Tibial nerve (tissue), 4 donors: Measurements from ENCODE around the gene REV3L. TPM values are rescaled to one million over a fixed set of nuclear protein-coding genes. Genes with fewer than 3 reads are reported as not detected.

Experiments used
- DNase-seq, 2 donors: peaks; one replicate each; pipeline ENCODE4 v3.0.0-alpha.2; 2019; ENCODE audit warnings: low spot score in 2 of 2
- H3K27ac ChIP-seq, 4 donors: fragments of 200-600 bp; sonication (generic) in 3 of 4; one replicate each; pipeline ENCODE4 v1.5.1; 2017 to 2019; ENCODE audit warnings: mild to moderate bottlenecking in 1 of 4
- H3K27me3 ChIP-seq, 2 donors: fragments of 200-600 bp; sonication (generic) in 1 of 2; one replicate each; pipeline versions ENCODE4 v1.5.1 to v1.6.0; 2017 to 2019
- H3K36me3 ChIP-seq, 3 donors: fragments of 200-600 bp; sonication (generic); one replicate each; pipeline ENCODE4 v1.5.1; 2018 to 2019
- H3K4me1 ChIP-seq, 4 donors: fragments of 200-600 bp; sonication (generic) in 3 of 4; one replicate each; pipeline ENCODE4 v1.5.1; 2017 to 2019
- H3K4me3 ChIP-seq, 4 donors: fragments of 200-600 bp; sonication (generic) in 3 of 4; one replicate each; pipeline ENCODE4 v1.5.1; 2017 to 2019; ENCODE audit warnings: mild to moderate bottlenecking in 1 of 4, moderate library complexity in 1 of 4
- H3K9me3 ChIP-seq, 4 donors: fragments of 200-600 bp; sonication (generic) in 3 of 4; one replicate each; pipeline ENCODE4 v1.5.1; 2017 to 2019
- EP300 ChIP-seq, 2 donors: sonication (generic); formaldehyde crosslinking; IDR thresholded peaks; one replicate each; pipeline ENCODE4 v1.6.1; 2017; ENCODE audit warnings: antibody characterized with exemption in 2 of 2, mild to moderate bottlenecking in 1 of 2
- POLR2A ChIP-seq, 2 donors: fragments of 450-650 bp; IDR thresholded peaks; one replicate each; pipeline ENCODE4 v1.6.1; 2017; ENCODE audit warnings: antibody characterized with exemption in 2 of 2, mild to moderate bottlenecking in 2 of 2, moderate library complexity in 2 of 2
- WGBS, 2 donors: methylation state at CpG; one replicate each; pipeline ENCODE4 v1.1.5; 2018; 5-methylcytosine and 5-hydroxymethylcytosine counted together
- total RNA-seq, 4 donors: library from RNA; depleted of rRNA; stranded (reverse); fragments of >200 nt; gene quantifications; one replicate each; pipeline ENCODE4 v1.1.0, GENCODE V29; 2016
- TF ChIP-seq, protein P1 (sequence below), 5 experiments: fragments of 200-600 bp in 3 of 5; fragments of 450-650 bp in 2 of 5; sonication (generic) in 3 of 5; IDR thresholded peaks; one replicate each; pipeline ENCODE4 v1.5.1; 2016 to 2019; ENCODE audit warnings: antibody characterized with exemption in 5 of 5, mild to moderate bottlenecking in 3 of 5, moderate library complexity in 2 of 5

REV3L gene
- total RNA-seq, 4 donors from 2014 or later, result 26.7 to 45.9 (median 34.1) TPM

DNA sequence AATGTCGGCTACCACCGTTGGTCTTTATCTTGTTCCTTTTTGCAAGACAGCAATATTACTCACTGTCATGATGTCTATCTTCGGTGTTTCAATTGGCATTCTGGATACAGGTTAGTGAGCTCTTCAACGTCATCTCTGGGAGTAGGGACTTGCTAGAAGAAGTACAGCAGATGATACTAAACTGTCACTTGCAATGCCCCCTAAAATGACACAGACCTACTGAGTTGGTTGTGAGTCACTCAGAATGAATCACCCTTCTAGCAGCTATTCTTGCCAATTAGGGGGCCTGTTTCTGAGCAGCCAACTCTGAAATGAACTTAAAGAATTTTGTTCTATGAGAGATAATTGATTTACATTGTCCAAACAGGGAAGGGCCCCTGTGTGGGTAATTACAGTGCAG is 219.2 kb downstream of the REV3L start:
- Histone ChIP-seq H3K36me3 (peaks cover 2 to 56% (median 8%) of the 10 kb centered on the region in 3 donors), H3K27me3 (no peaks in the 10 kb centered on the region), H3K27ac (no peak overlapping the region), H3K9me3 (no peaks in the 10 kb centered on the region), H3K4me1 (peaks cover 0 to 19% (median 9%) of the 10 kb centered on the region in 4 donors), H3K4me3 (no peak overlapping the region)
- no peak for DNase-seq
- TF ChIP-seq POLR2A (IDR thresholded peaks at IDR 0.05) (no peak), EP300 (IDR thresholded peaks at IDR 0.05) (no peak)
- TF ChIP-seq, protein P1, sequence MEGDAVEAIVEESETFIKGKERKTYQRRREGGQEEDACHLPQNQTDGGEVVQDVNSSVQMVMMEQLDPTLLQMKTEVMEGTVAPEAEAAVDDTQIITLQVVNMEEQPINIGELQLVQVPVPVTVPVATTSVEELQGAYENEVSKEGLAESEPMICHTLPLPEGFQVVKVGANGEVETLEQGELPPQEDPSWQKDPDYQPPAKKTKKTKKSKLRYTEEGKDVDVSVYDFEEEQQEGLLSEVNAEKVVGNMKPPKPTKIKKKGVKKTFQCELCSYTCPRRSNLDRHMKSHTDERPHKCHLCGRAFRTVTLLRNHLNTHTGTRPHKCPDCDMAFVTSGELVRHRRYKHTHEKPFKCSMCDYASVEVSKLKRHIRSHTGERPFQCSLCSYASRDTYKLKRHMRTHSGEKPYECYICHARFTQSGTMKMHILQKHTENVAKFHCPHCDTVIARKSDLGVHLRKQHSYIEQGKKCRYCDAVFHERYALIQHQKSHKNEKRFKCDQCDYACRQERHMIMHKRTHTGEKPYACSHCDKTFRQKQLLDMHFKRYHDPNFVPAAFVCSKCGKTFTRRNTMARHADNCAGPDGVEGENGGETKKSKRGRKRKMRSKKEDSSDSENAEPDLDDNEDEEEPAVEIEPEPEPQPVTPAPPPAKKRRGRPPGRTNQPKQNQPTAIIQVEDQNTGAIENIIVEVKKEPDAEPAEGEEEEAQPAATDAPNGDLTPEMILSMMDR (IDR thresholded peaks at IDR 0.05), result no peak
- WGBS, 2 donors, result 92 to 96% methylated on average over 4 of the region's 4 CpGs

DNA sequence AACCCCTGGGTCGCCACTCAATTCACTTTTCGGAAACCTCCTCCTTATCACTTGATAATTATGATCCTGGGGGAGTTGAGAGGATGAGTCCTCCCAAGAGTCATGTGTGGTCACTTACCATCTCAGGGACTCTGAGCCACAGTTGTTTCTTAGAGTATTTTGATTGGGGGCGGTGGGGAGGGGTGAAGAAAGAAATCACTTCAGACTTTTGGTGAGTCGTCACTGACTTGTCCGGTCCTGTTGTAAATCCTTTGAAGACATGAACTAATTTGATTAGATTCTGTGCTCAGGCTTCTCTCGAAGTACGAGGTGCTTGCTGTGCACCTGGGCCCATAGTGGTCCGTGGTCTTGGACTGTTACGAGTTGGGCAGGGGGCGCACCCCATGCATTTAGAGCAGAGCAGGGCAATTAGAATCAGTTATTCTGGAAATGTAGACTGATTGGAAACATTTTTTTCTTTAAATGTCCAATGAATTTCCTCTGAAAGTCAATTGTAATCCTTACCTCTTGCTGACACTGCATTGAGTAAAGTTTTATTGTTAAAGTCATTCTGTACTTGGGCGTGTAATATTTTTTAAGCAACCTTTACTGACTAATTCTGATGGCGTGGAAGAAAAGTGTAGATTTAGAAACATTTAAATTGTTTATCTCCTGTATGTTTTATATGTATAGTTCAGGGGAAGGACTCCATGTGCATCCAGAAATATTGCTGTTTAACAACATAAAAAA is 222.3 kb downstream of the REV3L start:
- Histone ChIP-seq H3K4me3 (no peak overlapping the region), H3K4me1 (peaks cover 0 to 25% (median 9%) of the 10 kb centered on the region in 4 donors), H3K27me3 (no peaks in the 10 kb centered on the region), H3K9me3 (no peaks in the 10 kb centered on the region), H3K36me3 (peaks cover 0 to 25% (median 0%) of the 10 kb centered on the region in 3 donors), H3K27ac (no peak overlapping the region)
- DNase-seq, result no peak
- no peak for TF ChIP-seq POLR2A (IDR thresholded peaks at IDR 0.05)
- TF ChIP-seq, protein P1 (IDR thresholded peaks at IDR 0.05), result no peak
- no peak for TF ChIP-seq EP300 (IDR thresholded peaks at IDR 0.05)
- WGBS, 2 donors, result 88 to 93% methylated on average over 12 of the region's 12 CpGs

DNA sequence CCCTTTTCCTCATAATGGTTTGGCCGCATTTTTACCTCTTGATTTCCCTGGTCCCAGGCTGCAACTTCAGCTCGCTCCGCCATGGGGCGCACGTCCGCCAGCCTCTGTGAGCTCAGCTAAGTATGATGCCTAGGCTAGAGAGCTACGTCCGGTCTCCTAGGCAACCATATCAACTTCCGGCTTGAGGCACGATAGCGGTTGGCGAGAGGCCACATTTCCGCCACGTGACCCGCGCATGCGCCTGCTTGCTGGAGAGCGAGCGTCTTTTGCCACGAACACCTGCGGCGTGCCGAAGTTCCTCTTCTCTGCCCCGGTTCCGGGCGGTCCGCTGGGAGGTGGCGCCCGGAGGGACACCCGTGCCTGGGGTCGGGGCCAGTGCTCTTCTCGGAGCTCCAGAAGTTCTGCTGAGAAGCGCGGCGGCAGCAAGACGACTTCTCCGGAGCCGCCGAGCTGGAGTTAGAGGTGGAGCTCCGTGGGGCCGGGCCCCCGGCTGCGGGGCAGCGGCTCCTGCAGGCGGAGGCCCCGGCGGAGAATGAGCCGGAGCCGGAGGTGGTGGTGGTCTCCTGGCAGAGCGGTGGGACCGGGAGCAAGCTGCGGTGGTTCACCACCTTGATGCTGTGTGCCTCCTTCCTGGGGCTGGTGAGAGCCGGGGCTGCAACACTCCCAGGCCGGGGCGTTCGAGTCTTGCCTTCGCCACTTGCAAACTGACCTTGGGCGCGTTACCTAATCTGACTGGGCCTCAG is 223.8 kb downstream of the REV3L start:
- TF ChIP-seq, protein P1 (IDR thresholded peaks at IDR 0.05), result peak; percentile 96 to 99 (median 98)
- peak; percentile 94 to 95 for TF ChIP-seq EP300 (IDR thresholded peaks at IDR 0.05)
- TF ChIP-seq POLR2A (IDR thresholded peaks at IDR 0.05), result peak; percentile 38 to 76
- Histone ChIP-seq H3K4me3 (peak overlapping the region; percentile 54 to 94 (median 80)), H3K9me3 (no peaks in the 10 kb centered on the region), H3K27me3 (no peaks in the 10 kb centered on the region), H3K27ac (peak overlapping the region in 3 of 4 donors; percentile 82 to 90 (median 87)), H3K4me1 (peaks cover 0 to 25% (median 9%) of the 10 kb centered on the region in 4 donors), H3K36me3 (peaks cover 0 to 12% (median 0%) of the 10 kb centered on the region in 3 donors)
- WGBS, 2 donors, result 2% methylated on average over 48 to 56 of the region's 59 CpGs
- DNase-seq, result peak; percentile 98 to 99

DNA sequence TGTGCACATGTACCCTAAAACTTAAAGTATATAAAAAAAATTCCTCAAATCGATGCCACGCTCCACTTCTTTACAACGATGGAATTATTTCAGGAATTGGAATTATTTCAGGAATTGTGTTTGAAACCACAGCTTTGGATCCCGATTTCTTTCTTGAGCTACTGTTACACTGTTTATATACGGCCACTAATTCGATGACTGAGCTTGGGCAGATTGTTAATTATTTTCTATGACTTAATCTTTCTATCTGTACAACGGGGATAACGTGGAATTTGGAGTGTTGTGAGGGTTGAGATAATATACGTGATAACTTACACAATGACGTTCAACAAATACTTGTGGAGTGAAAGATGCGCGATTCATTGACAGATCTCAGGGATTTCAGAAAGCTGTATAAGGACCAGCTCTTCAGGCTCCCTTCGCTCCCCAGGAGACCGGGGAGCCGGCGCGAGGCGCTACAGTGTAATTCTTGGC is 224.4 kb downstream of the REV3L start:
- peaks cover 0 to 25% (median 9%) of the 10 kb centered on the region in 4 donors for H3K4me1 ChIP-seq
- TF ChIP-seq, protein P1 (IDR thresholded peaks at IDR 0.05), result no peak
- TF ChIP-seq EP300 (IDR thresholded peaks at IDR 0.05) (no peak), POLR2A (IDR thresholded peaks at IDR 0.05) (no peak)

More for the DNA sequence above, 224.4 kb downstream of the REV3L start:
- DNase-seq, result no peak
- H3K4me3 ChIP-seq, result peak overlapping the region; percentile 54 to 94 (median 80)
- H3K27ac ChIP-seq, result peak overlapping the region in 2 of 4 donors; percentile 87 to 90
- H3K36me3 ChIP-seq, result peaks cover 0 to 6% (median 0%) of the 10 kb centered on the region in 3 donors
- H3K27me3 ChIP-seq, result no peaks in the 10 kb centered on the region
- no peaks in the 10 kb centered on the region for H3K9me3 ChIP-seq
- 10 to 15% methylated on average over 18 of the region's 18 CpGs for WGBS, 2 donors
